K562 (cell line): ENCODE data around the gene TYW1B.
"Not testable (repeated sequence)": the region's sequence is repeated elsewhere in the genome, so short reads cannot be mapped to it uniquely, and the experiment has no call there.

Experiments used
- CBFB ChIP-seq: sonication (generic); formaldehyde crosslinking; IDR thresholded peaks from 2 replicates; pipeline ENCODE4 v1.4.0; 2020; ENCODE audit warnings: mild to moderate bottlenecking, missing genetic modification reagents
- CEBPB ChIP-seq: fragments of 450-650 bp; IDR thresholded peaks from 2 replicates; pipeline ENCODE4 v1.6.1; 2016; ENCODE audit warnings: missing genetic modification characterization, missing compliant biosample characterization
- CTCF ChIP-seq, 3 experiments: IDR thresholded peaks in 2 of 3; conservative IDR thresholded peaks in 1 of 3; 2 replicates each; pipeline ENCODE4 v1.5.1; 2011 to 2012; ENCODE audit warnings: low read length in 3 of 3, mild to moderate bottlenecking in 3 of 3, control low read depth in 2 of 3, improper control_type of control experiment in 1 of 3, inconsistent platforms in 1 of 3, low read depth in 1 of 3, mixed read lengths in 1 of 3, moderate library complexity in 1 of 3; ENCODE audit not compliant: insufficient read depth in 2 of 3
- FOS ChIP-seq: IDR thresholded peaks from 3 replicates; pipeline ENCODE4 v1.6.1; 2011; ENCODE audit not compliant: insufficient read length; ENCODE audit errors: extremely low read depth
- NCOA1 ChIP-seq: fragments of 450-650 bp; IDR thresholded peaks from 2 replicates; pipeline ENCODE4 v1.6.1; 2016; ENCODE audit warnings: low read depth

- not testable (repeated sequence) for TF ChIP-seq FOS; CTCF (IDR thresholded peaks at IDR 0.05 in 2 of 3, conservative IDR thresholded peaks at IDR 0.05 in 1 of 3; ENCODE audit: insufficient read depth in 2 of 3, low read depth in 1 of 3, low read length in 3 of 3); CBFB (CRISPR knock-in tag); CEBPB (tag); NCOA1
These were observed 79.4 kb downstream of the TYW1B start for GRCh38 chr7:72748649-72749048.
